ENCODE measurements around the gene SPOP. TPM values are rescaled to one million over a fixed set of nuclear protein-coding genes. Genes with fewer than 3 reads are reported as not detected.
"Not testable (repeated sequence)": the region's sequence is repeated elsewhere in the genome, so short reads cannot be mapped to it uniquely, and the experiment has no call there.

The SPOP gene
- total RNA-seq, 4 donors from 2014 or later, result 33.7 to 73.5 (median 50.4) TPM

DNA sequence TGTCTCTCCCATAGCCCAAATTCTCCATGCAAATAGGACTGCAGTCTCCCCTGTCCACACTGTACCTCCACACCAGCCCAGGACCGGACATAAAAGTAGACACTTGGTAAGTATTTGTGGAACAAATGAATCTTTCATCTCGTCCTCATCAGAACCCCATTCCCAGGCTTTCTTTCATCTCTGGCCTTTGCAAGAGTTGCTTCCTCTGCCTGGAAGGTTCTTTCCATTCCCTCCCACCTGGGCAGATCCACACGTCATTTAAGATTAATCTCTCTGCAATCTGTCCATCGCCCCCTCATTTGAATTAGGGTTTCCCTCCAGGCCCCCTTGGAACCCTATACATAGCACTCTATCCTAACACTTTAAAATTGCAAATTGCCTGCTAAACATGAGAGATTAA is 106.1 kb downstream of the SPOP start:
- TF ChIP-seq, protein P1, sequence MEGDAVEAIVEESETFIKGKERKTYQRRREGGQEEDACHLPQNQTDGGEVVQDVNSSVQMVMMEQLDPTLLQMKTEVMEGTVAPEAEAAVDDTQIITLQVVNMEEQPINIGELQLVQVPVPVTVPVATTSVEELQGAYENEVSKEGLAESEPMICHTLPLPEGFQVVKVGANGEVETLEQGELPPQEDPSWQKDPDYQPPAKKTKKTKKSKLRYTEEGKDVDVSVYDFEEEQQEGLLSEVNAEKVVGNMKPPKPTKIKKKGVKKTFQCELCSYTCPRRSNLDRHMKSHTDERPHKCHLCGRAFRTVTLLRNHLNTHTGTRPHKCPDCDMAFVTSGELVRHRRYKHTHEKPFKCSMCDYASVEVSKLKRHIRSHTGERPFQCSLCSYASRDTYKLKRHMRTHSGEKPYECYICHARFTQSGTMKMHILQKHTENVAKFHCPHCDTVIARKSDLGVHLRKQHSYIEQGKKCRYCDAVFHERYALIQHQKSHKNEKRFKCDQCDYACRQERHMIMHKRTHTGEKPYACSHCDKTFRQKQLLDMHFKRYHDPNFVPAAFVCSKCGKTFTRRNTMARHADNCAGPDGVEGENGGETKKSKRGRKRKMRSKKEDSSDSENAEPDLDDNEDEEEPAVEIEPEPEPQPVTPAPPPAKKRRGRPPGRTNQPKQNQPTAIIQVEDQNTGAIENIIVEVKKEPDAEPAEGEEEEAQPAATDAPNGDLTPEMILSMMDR (IDR thresholded peaks at IDR 0.05), result no peak
- DNase-seq (ENCODE audit: low spot score) (no peak), ATAC-seq (ENCODE audit: low FRiP score) (no peak)

DNA sequence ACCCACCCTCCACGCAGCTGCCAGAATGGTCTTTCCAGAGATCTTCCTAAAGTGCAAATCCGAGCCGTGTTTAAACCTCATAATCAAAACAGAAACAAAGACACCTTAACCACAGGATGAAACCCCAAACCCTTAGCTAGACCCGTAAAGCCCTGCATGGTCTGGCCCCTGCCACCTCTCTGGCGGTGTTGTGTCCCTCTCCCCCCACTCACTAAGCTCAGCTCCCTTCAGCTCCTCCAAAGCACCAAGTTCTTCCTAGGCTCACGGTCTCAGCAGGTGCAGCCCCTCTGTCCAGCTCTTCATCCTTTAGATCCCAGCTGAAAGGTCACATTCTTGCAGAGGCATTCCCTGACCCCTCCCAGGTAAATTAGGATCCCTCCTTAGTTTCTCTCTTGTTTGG is 106.6 kb downstream of the SPOP start:
- no peak for ATAC-seq (ENCODE audit: low FRiP score)
- TF ChIP-seq, protein P1 (IDR thresholded peaks at IDR 0.05), result no peak
- no peak for DNase-seq (ENCODE audit: low spot score)

DNA sequence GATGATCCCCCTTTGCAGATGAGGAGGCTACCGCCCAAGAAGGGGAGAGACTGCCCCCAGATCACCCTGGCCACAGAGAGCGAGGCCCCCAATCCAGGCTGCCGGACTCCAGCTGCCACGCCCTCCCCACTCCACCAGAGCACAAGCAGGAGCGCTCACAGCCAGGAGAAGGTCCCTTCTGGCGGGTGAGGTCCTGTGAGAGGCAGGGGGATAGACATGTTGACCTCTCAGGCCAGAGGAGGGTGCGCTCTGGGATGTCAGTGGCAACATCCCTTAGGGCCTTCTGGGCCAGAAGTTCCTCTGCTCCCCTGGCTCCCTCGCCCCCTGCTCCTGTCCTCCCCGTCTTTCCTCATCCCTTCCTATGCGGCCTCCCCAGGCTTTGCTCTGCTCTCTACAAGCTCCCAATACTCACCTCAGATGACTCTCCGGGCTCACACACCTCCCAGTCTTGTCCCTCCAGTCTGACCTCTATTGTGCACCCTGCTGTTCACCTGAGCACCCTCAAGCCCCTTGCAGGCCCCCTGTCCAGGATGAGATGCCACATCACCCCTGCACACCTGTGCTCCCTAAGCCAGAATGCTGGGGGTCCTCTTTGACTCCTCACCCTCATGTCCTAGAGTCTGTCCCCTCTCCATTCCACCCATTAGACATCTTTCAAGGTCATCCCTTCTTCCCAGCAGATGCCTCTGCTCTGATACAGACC is 107.2 kb downstream of the SPOP start:
- TF ChIP-seq, protein P1 (IDR thresholded peaks at IDR 0.05), result no peak
- no peak for DNase-seq (ENCODE audit: low spot score)

DNA sequence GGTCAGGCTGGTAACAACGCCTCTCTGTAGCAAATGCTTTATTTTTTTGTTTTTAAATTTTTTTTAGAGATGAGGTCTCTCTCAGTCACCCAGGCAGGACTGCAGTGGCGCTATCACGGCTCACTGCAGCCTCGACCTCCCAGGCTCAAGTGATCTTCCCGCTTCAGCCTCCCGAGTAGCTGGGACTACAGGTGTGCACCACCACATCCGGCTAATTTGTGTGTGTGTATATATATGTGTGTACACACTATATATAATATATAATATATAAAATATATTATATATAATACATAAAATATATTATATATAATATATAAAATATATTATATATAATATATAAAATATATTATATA is 109.2 kb downstream of the SPOP start:
- not testable (repeated sequence) for DNase-seq (ENCODE audit: low spot score); ATAC-seq (ENCODE audit: low FRiP score)

More for the DNA sequence above, 107.2 kb downstream of the SPOP start:
- no peak for ATAC-seq (ENCODE audit: low FRiP score)

DNA sequence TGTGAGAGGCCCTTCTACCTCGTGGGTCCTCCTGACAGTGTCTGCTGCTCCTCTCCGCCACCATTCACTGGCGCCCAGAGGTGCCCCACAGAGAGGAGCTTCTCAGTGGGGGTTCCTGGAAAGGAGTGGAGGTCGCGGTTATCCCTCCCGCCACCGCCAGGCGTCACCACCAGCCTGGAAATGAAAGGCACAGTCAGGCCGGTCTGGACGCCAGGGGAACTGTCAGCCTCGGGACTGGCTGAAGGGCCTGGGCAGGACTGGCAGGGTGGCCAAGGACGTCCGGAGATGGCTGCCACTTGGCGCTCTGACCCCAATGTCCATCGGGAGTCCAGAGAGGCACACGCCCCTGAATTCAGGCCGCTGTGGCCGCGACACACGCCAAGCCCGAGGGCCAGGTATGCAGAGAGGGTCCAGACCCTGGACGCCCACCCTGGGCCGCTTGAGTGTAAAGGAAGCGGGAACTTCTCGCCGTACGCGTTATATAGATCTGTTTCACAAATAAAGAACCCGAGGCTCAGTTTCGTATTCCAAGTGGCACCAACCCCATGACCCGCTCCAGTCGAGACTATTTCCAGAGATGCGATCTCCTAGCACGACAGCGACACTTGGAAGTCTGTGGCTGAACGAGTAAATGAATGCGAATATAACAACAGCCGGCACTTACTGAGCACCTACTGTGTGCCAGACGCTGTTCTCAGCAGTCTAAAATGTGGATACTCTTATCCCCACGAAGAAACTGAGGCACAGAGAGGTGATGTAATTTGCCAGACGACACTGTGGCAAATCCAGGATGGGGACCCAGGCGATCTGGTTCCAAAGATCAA is 109.8 kb downstream of the SPOP start:
- TF ChIP-seq, protein P1 (IDR thresholded peaks at IDR 0.05), result peak in 2 of 3 donors; percentile 77 to 96
- peak; percentile 53 for ATAC-seq (ENCODE audit: low FRiP score)
- DNase-seq (ENCODE audit: low spot score), result peak; percentile 83

DNA sequence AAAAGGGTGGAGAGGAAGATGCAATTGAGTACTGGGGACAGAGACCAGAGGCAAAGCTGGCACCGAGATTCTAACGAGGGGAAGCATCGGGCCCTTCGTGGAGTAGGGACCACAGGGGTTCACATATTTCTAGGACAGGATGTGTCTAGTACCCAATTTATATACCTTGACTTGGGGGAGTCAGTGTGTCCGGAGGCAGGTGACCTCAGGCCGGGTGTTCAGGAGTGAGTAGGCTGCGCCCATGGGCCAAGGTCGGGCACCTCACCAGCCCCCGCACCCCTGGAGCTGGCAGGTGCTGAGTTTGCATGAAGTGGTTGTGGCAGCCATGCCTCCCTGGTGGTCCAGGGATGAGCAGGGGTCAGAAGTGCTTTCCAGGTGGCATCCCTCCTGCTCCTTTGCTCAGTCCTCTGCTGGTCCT is 110.8 kb downstream of the SPOP start:
- no peak for DNase-seq (ENCODE audit: low spot score)
- ATAC-seq (ENCODE audit: low FRiP score), result no peak
- TF ChIP-seq, protein P1 (IDR thresholded peaks at IDR 0.05), result no peak

DNA sequence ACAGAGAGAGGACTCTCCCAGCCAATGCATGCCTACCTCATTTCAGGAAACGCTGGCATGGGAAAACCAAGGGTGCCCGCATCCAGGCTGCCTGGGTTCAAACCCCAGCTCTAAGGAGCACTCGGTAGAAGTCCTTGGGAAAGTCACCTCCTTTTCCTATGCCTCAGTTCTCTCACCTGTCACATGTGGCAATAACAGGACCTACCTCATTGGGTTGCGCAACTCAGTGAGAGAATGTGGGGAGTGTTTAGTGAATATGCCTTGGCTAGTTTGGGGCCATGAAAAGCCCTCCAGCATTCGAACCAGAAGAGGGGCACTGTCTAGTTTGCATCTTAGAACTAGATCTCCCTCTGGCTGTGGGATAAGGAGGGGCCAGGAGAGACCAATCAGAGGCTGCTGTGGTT is 111.2 kb downstream of the SPOP start:
- ATAC-seq (ENCODE audit: low FRiP score) (no peak), DNase-seq (ENCODE audit: low spot score) (no peak)

More for the DNA sequence above, 111.2 kb downstream of the SPOP start:
- TF ChIP-seq, protein P1 (IDR thresholded peaks at IDR 0.05), result no peak

Measured in omental fat pad (tissue), 4 donors.